C4-2B (cell line): ENCODE results near the gene TRIM59.

Experiments
- H3K27ac ChIP-seq: fragments of 450-650 bp; 2 replicates; pipeline ENCODE4 v1.5.1; 2017
- ZFX ChIP-seq: fragments of 450-650 bp; IDR thresholded peaks from 2 replicates; pipeline ENCODE4 v1.6.1; 2017
- TF ChIP-seq, protein P1 (sequence below): fragments of 450-650 bp; conservative IDR thresholded peaks from 2 replicates; pipeline ENCODE4 v1.5.1; 2017; ENCODE audit warnings: mild to moderate bottlenecking

Gene TRIM59

DNA sequence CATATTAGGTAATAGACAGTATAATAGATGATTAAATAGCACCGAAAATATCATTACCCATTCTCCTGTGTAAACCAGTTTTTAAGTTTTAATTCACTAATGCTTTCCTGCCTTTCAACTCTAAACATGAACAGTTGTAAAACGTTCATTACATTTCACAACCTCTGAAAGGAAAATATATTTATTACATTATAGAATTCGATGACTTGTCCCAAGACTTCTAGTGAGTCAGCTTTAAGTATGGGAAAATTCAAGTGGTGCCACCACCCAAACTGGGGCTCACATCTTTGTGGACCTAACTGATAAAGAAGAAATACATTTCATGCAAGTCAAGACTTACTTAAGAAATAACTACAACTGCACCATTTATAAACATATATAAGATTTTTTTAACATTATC lies 2.0 kb downstream of the TRIM59 start:
- TF ChIP-seq, protein P1, sequence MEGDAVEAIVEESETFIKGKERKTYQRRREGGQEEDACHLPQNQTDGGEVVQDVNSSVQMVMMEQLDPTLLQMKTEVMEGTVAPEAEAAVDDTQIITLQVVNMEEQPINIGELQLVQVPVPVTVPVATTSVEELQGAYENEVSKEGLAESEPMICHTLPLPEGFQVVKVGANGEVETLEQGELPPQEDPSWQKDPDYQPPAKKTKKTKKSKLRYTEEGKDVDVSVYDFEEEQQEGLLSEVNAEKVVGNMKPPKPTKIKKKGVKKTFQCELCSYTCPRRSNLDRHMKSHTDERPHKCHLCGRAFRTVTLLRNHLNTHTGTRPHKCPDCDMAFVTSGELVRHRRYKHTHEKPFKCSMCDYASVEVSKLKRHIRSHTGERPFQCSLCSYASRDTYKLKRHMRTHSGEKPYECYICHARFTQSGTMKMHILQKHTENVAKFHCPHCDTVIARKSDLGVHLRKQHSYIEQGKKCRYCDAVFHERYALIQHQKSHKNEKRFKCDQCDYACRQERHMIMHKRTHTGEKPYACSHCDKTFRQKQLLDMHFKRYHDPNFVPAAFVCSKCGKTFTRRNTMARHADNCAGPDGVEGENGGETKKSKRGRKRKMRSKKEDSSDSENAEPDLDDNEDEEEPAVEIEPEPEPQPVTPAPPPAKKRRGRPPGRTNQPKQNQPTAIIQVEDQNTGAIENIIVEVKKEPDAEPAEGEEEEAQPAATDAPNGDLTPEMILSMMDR, result no peak
- no peak for TF ChIP-seq ZFX
- H3K27ac ChIP-seq, result no peak overlapping the region

DNA sequence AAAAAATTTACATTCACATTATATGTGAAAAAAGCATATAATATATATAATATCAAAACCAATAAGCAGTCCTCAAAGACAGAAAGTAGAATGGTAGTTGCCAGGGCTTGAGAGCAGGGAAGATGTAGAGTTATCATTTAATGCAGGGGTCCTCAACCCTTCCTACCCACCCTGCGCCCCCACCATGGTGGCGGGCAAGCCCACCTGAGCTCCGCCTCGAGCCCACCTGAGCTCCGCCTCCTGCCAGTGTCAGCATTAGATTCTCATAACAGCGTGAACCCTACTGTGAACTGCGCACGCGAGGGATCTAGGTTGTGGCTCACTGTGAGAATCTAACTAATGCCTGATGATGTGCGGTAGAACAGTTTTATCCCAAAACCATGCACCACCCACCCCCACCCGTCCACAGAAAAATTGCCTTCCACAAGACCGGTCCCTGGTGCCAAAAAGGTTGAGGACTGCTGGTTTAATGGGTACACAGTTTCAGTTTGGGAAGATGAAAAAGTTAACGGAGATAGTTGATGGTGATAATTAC lies 3.0 kb downstream of the TRIM59 start:
- H3K27ac ChIP-seq, result no peak overlapping the region
- TF ChIP-seq ZFX, result no peak
- TF ChIP-seq, protein P1, result no peak

DNA sequence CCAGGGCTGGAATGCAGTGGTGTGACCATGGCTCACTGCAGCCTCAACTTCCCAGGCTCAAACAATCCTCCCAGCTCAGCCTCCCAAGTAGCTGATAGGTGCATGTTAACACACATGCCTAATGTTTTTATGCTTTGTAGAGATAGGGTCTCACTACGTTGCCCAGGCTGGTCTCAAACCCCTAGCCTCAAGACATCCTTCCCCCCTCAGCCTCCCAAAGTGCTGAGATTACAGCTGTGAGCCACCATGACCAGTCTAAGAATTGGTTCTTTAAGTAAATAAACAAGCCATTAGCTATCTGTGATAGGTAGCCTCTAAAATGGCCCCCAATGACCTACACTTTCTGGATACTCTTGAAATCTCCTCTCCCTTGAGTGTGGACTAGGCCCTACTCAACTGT lies 3.7 kb downstream of the TRIM59 start:
- TF ChIP-seq, protein P1, result no peak
- TF ChIP-seq ZFX, result no peak

DNA sequence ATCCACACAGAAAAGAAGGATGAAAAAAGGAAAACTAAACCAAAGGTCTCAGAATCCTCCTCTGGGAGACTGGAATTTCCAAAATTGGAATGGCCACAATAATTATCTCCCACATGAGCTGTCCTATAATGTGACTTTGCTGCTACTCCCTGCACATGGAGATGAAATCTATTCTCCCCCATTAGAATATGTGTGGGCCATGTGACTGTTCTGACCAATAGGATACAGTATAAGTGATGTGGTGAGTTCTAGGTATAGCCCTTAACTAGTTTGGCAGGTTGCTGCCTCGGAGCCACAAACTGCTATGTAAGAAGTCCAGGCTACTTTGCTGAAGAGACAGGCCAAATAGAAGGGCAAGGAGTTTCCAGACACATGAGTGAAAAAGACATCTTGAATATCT lies 5.2 kb downstream of the TRIM59 start:
- TF ChIP-seq ZFX, result no peak
- TF ChIP-seq, protein P1, result no peak
- no peak overlapping the region for H3K27ac ChIP-seq

More for the DNA sequence above, 3.7 kb downstream of the TRIM59 start:
- no peak overlapping the region for H3K27ac ChIP-seq

- no peak for TF ChIP-seq ZFX
- TF ChIP-seq, protein P1, result no peak
- H3K27ac ChIP-seq, result no peak overlapping the region
Measured at GRCh38 chr3:160440687-160441086, 8.9 kb downstream of the TRIM59 start.

DNA sequence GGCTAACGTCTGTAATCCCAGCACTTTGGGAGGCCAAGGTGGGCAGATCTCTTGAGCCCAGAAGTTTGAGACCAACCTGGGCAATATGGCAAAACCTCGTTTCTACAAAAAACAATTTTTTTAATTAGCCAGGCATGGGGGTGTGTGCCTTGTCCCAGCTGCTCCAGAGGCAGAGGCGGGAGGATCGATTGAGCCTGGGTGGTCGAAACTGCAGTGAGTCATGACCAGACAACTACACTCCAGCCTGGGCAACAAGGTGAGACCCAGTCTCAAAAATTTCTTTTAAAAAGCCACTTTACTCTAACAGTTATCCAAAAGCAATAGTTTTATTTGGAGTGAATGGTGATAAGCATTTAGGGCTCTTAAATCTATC lies 12.5 kb downstream of the TRIM59 start:
- H3K27ac ChIP-seq, result no peak overlapping the region
- TF ChIP-seq, protein P1, result no peak
- TF ChIP-seq ZFX, result no peak

DNA sequence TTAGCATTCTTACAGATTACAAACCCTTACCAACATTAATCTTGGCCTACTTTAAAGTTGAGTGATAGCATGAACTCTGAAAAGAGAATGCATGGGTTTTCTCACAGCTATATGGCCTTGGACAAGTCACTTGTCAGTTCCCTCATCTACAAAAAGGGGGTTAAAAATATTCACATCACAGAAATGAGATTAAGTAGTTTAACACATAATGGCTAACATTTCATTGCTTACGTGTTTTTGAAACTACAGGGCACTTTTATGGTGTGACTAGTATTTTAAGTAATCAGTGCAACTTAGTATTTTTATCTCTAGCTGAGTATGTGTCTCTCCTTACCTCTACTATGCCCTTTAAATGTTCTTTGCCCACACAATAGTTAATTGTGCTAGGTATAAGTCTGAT lies 13.8 kb downstream of the TRIM59 start:
- H3K27ac ChIP-seq, result no peak overlapping the region
- TF ChIP-seq ZFX, result no peak
- TF ChIP-seq, protein P1, result no peak
